ENCODE results near the gene GRIK2.

DNA sequence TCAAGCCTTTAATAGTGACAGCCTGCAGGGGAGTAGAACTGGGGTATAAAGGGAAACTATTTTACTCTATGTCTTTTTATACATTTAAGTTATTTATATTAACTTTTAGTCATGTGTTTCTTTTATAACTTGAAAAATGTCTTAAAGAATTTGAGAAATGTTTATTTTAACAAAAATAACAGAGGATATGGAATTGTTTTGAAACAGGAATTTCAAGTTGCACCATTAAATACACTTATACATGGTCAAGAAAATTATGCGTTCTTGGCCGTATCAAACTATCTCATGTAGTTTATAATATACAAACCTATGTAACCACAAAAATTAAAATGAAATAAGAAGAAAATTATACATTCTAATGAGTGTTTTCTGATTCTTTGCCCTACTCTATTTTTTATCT lies 282.7 kb downstream of the GRIK2 start:
- no peak for TF ChIP-seq EZH2 (IDR thresholded peaks at IDR 0.05; ENCODE audit: low read length, unreplicated experiment)
- no peak for TF ChIP-seq CTCF (conservative IDR thresholded peaks at IDR 0.05; ENCODE audit: low read depth, low read length)
- TF ChIP-seq EZH2phosphoT487 (IDR thresholded peaks at IDR 0.05; ENCODE audit: borderline replicate concordance, low read length), result no peak
